GM21619 (cell line): ENCODE results near the gene NFKBIL1.

Source experiments
- ATAC-seq: cut with Tn5 transposase; IDR thresholded peaks from one replicate; pipeline ENCODE4 v1.9.1; 2021; ENCODE audit not compliant: unreplicated experiment

NFKBIL1 gene

DNA sequence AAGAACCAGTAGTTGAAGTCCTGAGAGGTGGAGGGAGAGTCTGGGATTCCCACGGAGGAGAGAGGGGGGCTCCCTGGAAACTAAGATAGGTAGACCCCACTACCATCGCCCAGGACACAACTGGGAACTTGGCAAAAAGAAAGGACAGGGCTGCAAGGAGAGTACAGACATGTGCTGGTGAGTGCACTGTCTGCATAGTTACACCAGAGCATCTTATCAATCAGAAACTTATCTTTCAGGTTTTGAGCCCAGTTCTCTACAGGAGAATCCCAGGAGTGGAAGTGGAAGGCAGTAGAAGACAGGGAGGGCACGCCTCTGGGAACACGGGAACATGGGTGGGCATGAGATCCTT is 12.2 kb downstream of the NFKBIL1 start:
- ATAC-seq, result no peak

DNA sequence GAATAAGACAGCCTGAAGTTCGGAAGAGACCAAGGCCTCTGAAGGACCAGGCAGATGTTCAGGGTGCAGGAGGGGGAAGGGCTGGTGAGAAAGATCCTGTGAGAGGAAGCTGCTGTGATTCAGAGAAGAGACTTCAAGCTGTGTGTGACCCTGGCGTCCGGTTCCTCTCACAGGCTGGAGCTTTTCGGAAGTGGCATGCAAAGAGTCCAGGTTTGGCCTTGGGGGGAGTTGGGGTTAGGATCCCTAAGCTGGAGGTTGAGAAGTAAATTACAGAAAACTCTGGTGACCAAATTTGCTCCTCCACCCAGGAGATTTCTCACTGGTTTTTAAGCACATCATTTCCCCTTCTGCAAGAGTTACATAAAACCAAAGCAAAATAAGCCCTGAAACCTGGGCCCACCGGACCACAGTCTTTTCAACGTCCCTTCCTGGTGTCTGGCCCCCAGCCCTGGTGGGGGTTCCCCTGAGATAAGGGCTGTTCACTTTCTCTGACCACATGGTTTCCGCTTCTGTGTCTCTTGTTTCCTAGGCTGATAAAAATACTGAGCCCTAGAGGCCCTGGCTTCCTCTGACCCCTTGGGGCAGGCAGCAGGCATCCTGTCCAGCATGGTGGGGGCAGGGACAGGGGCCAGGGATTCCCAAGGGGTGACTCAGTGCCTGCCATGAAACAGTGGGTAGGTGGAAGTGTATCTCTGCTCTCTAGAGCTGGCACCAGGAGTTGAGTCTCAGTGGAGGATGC is 12.7 kb downstream of the NFKBIL1 start:
- peak; percentile 68 for ATAC-seq

DNA sequence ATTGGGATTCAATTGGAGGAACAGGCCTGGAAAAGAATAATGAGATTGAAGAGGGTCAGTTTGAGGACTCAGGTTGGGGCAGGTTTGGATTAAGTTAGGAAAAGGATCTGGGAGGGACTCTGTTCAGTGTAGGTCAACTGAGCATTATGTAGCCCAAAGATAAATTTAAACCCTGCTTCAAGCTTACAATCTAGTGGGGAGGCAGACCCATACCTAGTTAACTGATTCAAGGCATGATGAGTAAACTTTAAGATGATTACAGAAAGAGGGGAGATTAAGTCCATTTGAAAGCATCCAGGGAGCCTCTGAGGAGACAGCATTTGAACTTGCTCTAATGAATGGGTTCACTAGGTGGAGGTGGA is 13.3 kb downstream of the NFKBIL1 start:
- ATAC-seq, result no peak

DNA sequence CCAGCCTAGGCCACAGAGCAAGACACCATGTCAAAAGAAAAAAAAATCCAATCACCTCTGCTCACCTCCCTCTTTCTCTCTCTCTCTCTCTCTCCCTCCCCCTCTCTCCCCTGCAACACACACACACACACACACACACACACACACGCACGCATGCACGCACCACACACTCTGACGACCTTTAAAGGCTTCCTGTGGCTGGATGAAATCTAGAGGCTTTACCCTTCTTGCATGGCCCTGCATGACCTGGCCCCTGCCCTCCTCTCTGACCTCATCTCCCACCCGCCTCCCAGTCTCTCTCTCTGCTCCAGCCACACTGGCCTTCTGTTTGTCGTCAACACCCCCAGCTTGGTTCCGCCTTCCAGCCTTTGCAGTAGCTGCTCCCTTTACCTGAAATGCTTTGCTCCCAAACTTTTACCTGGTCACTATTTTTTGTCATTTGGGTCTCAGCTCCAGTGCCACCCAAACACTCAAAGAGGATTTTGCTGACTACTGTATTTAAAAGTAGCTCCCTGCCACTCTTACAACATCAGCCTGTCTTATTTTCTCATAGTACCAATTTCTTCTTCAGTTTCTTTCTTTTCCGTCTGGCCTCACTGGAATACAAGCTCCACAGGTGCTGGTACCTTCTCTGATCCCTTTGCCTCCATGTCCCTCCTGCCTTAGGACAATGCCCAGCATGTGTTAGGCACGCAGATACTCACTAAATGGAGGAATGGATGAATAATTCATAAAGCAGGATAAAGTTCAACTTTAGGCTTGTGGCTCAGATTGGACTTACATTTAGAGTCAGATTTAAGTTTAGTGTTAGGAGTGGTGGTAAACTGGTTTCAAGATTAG is 20.3 kb downstream of the NFKBIL1 start:
- ATAC-seq, result no peak

DNA sequence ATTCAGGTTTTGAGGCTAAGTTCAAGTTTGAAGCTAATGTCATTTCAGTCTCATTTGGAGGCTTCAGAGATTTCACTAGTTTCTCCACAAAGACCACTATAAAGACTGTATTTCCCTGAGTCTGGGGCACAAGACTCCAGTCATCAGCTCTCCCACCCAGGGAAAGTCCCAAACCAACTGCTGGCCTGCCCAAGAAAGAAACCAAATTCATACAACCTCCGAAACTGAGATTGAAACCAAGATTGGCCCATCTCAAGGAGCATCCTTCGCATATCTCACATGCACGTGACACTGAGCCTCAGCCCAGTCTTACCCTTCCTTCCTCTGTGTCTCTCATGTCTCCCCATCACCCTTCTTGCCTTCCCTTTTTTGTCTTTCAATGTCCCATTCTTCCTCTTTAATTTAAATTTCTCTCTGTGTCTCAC is 21.1 kb downstream of the NFKBIL1 start:
- ATAC-seq, result peak; percentile 54

DNA sequence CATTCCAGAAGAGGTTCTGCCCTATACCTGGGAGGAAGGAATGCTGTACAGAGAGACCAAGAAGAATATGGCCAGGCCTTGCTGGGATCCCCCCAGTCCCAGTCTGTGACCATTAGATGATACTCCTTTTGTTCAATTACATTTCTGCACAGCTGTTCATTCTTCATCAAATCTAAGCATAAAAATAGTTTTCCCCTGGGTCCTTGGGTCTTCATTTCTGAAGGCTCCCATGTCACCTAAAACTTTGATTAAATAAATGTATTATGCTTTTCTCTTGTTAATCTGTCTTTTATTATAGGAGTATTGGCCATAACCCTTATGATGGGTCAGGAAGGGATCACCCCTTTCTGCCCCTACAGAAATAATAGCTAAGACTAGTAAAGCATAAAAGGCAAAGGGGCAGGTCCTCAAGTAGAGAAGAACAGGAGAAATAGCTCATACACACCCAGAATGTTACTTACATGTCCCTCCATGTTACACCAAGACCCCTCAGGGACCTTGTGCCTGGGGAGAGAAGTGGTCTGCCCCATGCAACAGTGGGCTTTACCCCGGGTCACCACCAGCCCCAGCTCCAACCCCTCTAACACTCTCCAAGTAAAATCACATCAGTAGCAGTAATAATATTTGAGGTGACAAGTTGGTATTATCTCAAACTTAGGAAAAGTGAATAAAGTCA is 22.6 kb downstream of the NFKBIL1 start:
- no peak for ATAC-seq

DNA sequence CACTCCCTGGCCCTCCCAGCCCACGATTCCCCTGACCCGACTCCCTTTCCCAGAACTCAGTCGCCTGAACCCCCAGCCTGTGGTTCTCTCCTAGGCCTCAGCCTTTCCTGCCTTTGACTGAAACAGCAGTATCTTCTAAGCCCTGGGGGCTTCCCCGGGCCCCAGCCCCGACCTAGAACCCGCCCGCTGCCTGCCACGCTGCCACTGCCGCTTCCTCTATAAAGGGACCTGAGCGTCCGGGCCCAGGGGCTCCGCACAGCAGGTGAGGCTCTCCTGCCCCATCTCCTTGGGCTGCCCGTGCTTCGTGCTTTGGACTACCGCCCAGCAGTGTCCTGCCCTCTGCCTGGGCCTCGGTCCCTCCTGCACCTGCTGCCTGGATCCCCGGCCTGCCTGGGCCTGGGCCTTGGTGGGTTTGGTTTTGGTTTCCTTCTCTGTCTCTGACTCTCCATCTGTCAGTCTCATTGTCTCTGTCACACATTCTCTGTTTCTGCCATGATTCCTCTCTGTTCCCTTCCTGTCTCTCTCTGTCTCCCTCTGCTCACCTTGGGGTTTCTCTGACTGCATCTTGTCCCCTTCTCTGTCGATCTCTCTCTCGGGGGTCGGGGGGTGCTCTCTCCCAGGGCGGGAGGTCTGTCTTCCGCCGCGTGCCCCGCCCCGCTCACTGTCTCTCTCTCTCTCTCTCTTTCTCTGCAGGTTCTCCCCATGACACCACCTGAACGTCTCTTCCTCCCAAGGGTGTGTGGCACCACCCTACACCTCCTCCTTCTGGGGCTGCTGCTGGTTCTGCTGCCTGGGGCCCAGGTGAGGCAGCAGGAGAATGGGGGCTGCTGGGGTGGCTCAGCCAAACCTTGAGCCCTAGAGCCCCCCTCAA is 24.9 kb downstream of the NFKBIL1 start, which contains the start of gene LTA:
Gene LTA (plus strand): TSS at position 249 of the 871 bp plus-strand sequence. CDS start 454 bp downstream, at position 703.
- ATAC-seq, result no peak

DNA sequence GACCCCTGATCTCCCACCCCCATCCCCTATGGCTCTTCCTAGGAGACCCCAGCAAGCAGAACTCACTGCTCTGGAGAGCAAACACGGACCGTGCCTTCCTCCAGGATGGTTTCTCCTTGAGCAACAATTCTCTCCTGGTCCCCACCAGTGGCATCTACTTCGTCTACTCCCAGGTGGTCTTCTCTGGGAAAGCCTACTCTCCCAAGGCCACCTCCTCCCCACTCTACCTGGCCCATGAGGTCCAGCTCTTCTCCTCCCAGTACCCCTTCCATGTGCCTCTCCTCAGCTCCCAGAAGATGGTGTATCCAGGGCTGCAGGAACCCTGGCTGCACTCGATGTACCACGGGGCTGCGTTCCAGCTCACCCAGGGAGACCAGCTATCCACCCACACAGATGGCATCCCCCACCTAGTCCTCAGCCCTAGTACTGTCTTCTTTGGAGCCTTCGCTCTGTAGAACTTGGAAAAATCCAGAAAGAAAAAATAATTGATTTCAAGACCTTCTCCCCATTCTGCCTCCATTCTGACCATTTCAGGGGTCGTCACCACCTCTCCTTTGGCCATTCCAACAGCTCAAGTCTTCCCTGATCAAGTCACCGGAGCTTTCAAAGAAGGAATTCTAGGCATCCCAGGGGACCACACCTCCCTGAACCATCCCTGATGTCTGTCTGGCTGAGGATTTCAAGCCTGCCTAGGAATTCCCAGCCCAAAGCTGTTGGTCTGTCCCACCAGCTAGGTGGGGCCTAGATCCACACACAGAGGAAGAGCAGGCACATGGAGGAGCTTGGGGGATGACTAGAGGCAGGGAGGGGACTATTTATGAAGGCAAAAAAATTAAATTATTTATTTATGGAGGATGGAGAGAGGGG is 26.1 kb downstream of the NFKBIL1 start:
- ATAC-seq, result no peak

DNA sequence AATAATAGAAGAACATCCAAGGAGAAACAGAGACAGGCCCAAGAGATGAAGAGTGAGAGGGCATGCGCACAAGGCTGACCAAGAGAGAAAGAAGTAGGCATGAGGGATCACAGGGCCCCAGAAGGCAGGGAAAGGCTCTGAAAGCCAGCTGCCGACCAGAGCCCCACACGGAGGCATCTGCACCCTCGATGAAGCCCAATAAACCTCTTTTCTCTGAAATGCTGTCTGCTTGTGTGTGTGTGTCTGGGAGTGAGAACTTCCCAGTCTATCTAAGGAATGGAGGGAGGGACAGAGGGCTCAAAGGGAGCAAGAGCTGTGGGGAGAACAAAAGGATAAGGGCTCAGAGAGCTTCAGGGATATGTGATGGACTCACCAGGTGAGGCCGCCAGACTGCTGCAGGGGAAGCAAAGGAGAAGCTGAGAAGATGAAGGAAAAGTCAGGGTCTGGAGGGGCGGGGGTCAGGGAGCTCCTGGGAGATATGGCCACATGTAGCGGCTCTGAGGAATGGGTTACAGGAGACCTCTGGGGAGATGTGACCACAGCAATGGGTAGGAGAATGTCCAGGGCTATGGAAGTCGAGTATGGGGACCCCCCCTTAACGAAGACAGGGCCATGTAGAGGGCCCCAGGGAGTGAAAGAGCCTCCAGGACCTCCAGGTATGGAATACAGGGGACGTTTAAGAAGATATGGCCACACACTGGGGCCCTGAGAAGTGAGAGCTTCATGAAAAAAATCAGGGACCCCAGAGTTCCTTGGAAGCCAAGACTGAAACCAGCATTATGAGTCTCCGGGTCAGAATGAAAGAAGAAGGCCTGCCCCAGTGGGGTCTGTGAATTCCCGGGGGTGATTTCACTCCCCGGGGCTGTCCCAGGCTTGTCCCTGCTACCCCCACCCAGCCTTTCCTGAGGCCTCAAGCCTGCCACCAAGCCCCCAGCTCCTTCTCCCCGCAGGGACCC is 27.0 kb downstream of the NFKBIL1 start:
- no peak for ATAC-seq

DNA sequence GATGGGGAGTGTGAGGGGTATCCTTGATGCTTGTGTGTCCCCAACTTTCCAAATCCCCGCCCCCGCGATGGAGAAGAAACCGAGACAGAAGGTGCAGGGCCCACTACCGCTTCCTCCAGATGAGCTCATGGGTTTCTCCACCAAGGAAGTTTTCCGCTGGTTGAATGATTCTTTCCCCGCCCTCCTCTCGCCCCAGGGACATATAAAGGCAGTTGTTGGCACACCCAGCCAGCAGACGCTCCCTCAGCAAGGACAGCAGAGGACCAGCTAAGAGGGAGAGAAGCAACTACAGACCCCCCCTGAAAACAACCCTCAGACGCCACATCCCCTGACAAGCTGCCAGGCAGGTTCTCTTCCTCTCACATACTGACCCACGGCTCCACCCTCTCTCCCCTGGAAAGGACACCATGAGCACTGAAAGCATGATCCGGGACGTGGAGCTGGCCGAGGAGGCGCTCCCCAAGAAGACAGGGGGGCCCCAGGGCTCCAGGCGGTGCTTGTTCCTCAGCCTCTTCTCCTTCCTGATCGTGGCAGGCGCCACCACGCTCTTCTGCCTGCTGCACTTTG is 28.0 kb downstream of the NFKBIL1 start, which contains the start of gene TNF:
Gene TNF (plus strand): TSS at position 231 of the 567 bp plus-strand sequence. CDS start 177 bp downstream, at position 408.
- no peak for ATAC-seq

DNA sequence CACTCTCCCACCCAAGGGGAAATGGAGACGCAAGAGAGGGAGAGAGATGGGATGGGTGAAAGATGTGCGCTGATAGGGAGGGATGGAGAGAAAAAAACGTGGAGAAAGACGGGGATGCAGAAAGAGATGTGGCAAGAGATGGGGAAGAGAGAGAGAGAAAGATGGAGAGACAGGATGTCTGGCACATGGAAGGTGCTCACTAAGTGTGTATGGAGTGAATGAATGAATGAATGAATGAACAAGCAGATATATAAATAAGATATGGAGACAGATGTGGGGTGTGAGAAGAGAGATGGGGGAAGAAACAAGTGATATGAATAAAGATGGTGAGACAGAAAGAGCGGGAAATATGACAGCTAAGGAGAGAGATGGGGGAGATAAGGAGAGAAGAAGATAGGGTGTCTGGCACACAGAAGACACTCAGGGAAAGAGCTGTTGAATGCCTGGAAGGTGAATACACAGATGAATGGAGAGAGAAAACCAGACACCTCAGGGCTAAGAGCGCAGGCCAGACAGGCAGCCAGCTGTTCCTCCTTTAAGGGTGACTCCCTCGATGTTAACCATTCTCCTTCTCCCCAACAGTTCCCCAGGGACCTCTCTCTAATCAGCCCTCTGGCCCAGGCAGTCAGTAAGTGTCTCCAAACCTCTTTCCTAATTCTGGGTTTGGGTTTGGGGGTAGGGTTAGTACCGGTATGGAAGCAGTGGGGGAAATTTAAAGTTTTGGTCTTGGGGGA is 28.7 kb downstream of the NFKBIL1 start:
- no peak for ATAC-seq

DNA sequence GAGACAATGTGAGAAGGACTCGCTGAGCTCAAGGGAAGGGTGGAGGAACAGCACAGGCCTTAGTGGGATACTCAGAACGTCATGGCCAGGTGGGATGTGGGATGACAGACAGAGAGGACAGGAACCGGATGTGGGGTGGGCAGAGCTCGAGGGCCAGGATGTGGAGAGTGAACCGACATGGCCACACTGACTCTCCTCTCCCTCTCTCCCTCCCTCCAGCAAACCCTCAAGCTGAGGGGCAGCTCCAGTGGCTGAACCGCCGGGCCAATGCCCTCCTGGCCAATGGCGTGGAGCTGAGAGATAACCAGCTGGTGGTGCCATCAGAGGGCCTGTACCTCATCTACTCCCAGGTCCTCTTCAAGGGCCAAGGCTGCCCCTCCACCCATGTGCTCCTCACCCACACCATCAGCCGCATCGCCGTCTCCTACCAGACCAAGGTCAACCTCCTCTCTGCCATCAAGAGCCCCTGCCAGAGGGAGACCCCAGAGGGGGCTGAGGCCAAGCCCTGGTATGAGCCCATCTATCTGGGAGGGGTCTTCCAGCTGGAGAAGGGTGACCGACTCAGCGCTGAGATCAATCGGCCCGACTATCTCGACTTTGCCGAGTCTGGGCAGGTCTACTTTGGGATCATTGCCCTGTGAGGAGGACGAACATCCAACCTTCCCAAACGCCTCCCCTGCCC is 29.6 kb downstream of the NFKBIL1 start:
- ATAC-seq, result no peak

DNA sequence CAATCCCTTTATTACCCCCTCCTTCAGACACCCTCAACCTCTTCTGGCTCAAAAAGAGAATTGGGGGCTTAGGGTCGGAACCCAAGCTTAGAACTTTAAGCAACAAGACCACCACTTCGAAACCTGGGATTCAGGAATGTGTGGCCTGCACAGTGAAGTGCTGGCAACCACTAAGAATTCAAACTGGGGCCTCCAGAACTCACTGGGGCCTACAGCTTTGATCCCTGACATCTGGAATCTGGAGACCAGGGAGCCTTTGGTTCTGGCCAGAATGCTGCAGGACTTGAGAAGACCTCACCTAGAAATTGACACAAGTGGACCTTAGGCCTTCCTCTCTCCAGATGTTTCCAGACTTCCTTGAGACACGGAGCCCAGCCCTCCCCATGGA is 30.2 kb downstream of the NFKBIL1 start:
- no peak for ATAC-seq

DNA sequence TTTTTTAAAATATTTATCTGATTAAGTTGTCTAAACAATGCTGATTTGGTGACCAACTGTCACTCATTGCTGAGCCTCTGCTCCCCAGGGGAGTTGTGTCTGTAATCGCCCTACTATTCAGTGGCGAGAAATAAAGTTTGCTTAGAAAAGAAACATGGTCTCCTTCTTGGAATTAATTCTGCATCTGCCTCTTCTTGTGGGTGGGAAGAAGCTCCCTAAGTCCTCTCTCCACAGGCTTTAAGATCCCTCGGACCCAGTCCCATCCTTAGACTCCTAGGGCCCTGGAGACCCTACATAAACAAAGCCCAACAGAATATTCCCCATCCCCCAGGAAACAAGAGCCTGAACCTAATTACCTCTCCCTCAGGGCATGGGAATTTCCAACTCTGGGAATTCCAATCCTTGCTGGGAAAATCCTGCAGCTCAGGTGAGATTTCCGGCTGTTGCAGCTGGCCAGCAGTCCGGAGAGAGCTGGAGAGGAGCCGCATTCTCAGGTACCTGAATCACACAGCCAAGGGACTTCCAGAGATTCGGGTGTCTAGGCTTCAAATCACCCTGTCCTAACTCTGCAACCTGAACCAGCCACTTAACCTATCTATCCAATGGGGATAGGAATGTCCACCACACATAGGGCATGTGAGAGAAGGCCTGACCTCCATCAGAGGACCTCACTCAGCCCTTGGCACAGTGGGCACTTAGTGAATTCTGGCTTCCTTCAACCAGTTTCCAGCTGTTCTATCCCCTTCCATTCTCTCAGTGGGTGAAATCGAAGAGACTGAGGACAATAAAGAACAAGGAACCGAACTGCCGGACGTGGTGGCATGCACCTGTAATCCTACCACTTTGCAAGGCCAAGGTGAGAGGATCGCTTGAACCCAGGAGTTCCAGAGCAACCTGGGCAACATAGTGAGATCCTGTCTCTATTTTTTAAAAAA is 31.0 kb downstream of the NFKBIL1 start:
- ATAC-seq, result no peak

DNA sequence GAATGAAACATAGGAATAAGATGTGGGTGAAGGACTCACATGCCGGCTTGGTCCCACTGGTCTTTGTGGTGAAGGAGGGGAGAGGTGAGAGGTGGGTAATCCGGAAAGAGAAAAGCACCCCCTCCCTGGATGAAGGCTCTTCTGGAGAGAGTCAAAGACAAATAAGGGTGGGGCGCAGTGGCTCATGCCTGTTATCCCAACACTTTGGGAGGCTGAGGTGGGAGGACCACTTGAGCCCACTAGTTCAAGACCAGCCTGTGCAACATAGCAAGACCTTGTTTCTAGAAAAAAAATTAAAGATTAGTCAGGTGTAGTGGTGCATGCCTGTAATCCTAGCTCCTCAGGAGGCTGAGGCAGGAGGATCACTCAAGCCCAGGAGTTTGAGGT is 31.7 kb downstream of the NFKBIL1 start:
- no peak for ATAC-seq
